Breast epithelium (tissue), 3 donors: ENCODE measurements around the gene TNN.

Experiments
- POLR2AphosphoS5 ChIP-seq, 3 donors: sonication (generic); formaldehyde crosslinking; IDR thresholded peaks; one replicate each; pipeline ENCODE4 v1.6.1; 2017; ENCODE audit warnings: antibody characterized with exemption in 3 of 3
- TF ChIP-seq, protein P1 (sequence below), 3 donors: fragments of 450-650 bp; IDR thresholded peaks; one replicate each; pipeline ENCODE4 v1.5.1; 2016 to 2017; ENCODE audit warnings: antibody characterized with exemption in 3 of 3, mild to moderate bottlenecking in 3 of 3, moderate library complexity in 3 of 3

DNA sequence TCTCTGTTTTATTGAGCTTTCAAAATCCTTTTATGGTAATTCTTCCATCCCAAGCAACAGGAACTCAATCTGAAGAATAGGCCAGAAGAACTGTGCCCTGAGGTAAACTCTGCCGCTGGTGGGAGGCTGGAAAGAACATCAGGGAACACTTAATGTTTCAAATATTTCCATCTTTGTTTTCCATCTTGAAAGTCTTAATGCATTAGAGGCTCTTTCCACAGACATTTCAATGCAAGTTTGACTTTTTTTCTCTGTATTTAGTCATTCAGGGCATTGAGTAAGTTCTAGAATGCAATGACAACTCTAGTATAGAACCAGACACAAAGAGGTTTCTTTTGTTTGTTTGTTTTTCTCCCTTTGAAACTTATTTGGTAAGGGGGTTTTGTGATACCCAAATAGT is 63.5 kb downstream of the TNN start:
- TF ChIP-seq, protein P1, sequence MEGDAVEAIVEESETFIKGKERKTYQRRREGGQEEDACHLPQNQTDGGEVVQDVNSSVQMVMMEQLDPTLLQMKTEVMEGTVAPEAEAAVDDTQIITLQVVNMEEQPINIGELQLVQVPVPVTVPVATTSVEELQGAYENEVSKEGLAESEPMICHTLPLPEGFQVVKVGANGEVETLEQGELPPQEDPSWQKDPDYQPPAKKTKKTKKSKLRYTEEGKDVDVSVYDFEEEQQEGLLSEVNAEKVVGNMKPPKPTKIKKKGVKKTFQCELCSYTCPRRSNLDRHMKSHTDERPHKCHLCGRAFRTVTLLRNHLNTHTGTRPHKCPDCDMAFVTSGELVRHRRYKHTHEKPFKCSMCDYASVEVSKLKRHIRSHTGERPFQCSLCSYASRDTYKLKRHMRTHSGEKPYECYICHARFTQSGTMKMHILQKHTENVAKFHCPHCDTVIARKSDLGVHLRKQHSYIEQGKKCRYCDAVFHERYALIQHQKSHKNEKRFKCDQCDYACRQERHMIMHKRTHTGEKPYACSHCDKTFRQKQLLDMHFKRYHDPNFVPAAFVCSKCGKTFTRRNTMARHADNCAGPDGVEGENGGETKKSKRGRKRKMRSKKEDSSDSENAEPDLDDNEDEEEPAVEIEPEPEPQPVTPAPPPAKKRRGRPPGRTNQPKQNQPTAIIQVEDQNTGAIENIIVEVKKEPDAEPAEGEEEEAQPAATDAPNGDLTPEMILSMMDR (IDR thresholded peaks at IDR 0.05): no peak
- no peak for TF ChIP-seq POLR2AphosphoS5 (IDR thresholded peaks at IDR 0.05)
